ENCODE data around the gene CKAP4.
A peak's percentile ranks its signal among the peaks of the same experiment; 100 is the strongest.

Gene CKAP4

DNA sequence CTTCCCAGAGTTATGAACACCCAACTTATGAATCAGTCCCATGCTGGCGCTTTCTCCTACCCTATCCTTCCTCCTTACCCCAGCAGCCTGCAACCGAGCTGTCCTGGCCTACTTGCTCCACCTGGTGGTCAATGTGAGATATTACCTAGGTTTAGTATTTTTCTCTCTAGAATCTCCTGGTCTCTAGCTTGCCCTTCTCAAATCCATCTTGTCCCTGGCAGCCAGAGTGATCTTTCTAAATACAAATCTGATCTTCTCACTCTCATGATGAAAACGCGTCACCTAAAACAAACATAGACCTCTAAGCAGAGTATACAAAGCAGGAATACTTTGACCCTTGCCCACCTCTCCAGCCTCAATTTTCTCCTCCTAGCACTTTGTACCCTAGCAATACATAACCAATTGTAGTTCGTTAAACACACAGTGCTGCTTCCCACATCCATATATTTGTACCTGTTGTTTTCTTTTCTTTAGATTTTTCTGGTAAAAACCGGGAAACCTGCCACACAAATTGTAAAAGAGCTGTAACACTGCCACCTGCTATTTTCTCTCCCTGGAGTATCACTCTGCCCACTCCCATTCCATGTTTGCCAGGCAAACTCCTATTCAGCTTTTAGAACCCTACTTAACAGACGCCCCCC lies 34.8 kb upstream of the CKAP4 start:
- TF ChIP-seq, protein P1, sequence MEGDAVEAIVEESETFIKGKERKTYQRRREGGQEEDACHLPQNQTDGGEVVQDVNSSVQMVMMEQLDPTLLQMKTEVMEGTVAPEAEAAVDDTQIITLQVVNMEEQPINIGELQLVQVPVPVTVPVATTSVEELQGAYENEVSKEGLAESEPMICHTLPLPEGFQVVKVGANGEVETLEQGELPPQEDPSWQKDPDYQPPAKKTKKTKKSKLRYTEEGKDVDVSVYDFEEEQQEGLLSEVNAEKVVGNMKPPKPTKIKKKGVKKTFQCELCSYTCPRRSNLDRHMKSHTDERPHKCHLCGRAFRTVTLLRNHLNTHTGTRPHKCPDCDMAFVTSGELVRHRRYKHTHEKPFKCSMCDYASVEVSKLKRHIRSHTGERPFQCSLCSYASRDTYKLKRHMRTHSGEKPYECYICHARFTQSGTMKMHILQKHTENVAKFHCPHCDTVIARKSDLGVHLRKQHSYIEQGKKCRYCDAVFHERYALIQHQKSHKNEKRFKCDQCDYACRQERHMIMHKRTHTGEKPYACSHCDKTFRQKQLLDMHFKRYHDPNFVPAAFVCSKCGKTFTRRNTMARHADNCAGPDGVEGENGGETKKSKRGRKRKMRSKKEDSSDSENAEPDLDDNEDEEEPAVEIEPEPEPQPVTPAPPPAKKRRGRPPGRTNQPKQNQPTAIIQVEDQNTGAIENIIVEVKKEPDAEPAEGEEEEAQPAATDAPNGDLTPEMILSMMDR (conservative IDR thresholded peaks at IDR 0.05; ENCODE audit: low read length), result peak; percentile 78
- DNase-seq (ENCODE audit: low read depth), result peak; percentile 65
- H3K4me3 ChIP-seq (ENCODE audit: low read length), result no peak overlapping the region

DNA sequence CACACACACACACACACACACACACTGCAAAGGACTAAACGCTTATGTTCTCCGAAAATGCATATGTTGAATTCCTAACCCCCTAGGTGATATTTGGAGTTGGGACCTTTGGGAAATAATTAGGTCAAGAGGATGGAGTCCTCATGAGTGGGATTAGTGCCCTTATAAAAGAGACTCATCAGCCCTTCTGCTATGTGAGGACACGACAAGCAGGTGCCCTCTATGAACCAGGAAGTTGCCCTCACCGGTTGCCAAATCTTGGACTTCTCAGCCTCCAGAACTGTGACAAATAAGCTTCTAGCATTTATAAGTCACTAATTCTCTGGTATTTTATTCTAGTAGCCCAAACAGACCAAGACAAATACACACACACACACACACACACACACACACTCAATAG lies 34.0 kb upstream of the CKAP4 start:
- no peak for DNase-seq (ENCODE audit: low read depth)
- no peak overlapping the region for H3K4me3 ChIP-seq (ENCODE audit: low read length)
- TF ChIP-seq, protein P1 (conservative IDR thresholded peaks at IDR 0.05; ENCODE audit: low read length), result no peak

DNA sequence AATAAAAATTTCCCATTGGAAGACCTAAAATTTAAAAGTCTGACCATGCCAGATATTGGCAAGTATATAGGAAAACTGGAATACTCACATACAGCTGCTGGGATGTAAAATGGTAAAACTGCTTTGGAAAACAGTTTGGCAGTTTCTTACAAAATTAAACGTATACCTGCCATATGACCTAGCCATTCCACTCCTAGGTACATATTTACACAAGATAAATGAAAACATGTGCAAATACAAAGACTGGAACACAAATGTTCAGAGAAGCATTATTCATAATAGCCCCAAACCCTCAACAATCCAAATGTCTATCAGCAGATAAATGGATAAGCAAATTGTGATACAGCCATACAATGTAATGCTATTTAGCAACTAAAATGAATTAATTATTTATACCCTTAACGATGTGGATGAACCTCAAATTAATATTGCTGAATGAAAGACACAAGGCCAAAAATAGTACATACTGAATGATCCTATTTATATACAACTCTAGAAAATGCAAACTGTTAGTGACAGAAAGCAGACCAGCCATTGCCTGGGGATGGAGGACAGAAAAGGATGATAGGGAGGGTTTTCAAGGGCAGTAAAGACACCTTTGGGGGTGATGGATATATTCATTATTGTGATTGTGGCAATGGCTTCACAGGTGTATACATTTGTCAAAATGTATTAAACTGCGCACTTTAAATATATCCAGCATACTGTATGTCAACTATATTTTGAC lies 33.4 kb upstream of the CKAP4 start:
- TF ChIP-seq, protein P1 (conservative IDR thresholded peaks at IDR 0.05; ENCODE audit: low read length), result no peak
- no peak overlapping the region for H3K4me3 ChIP-seq (ENCODE audit: low read length)
- DNase-seq (ENCODE audit: low read depth), result no peak

DNA sequence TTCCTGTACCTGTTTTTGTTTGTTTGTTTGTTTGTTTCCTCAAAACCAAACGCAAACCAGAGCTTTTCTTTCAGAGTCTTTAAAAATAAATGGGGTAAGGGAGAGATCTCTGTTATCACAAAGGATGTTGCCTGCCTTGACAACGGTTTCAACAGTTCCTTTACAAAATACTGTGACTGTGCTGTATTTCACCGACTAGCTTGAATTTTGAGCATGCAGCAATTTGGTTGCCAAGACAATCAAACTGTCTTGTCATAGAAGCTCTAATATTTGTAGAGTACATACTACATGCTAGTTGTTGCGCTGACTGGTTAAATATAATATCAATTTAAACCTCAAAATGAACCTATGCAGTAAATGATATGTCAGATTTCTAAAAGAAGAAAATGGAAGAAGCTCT lies 32.3 kb upstream of the CKAP4 start:
- no peak overlapping the region for H3K4me3 ChIP-seq (ENCODE audit: low read length)
- no peak for DNase-seq (ENCODE audit: low read depth)
- TF ChIP-seq, protein P1 (conservative IDR thresholded peaks at IDR 0.05; ENCODE audit: low read length), result no peak

DNA sequence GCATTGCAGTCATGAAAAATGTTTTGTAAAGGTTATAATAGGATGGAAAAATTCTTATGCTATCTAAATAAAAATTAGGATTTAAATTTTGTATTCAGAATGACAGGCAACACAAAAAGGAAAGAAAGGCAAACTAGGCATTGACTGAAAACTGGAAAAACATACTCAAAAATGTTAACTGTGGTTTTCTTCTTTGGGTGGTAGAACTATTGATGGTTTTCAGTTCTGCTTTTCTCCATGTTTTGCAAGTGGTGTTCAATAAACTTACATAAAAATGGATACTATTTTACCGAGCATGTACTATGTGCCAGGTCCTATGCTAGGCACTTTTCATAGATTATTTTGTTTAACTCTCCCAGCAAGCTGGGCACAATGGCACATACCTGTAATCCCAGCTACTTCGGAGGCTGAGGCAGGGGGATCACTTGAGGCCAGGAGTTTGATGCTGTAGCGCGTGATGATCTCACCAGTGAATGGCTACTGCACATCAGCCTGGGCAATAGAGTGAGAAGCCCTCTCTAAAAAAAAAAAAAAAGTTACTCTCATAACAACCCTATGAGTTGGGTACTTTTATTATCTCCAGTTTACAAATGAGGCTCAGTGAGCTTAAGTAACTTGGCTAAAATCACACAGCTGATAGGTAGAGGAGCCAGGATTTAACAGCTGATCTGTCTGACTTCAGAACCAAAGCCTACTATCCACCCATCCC lies 28.4 kb upstream of the CKAP4 start:
- DNase-seq (ENCODE audit: low read depth), result no peak
- no peak overlapping the region for H3K4me3 ChIP-seq (ENCODE audit: low read length)
- TF ChIP-seq, protein P1 (conservative IDR thresholded peaks at IDR 0.05; ENCODE audit: low read length), result no peak

DNA sequence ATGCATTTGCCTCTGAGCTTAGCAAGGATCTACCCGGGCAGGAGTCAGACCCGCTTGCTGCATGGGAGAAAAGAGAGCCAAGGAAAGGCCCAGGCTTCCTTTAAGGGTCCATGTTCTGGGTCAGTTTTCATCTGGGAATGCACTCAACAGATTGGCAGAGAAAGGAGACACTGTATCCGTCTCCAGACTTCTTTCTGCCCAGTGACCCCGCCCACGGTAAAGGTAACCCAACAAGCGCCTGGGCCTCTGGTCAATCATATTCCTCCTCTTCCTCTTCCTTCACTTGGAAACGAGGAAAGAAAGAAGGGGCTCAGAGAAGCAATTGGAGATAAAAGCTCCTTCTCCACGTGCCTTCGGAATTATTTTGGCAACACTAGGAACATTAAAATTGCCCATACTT lies 27.6 kb upstream of the CKAP4 start:
- TF ChIP-seq, protein P1 (conservative IDR thresholded peaks at IDR 0.05; ENCODE audit: low read length), result no peak
- H3K4me3 ChIP-seq (ENCODE audit: low read length), result no peak overlapping the region
- DNase-seq (ENCODE audit: low read depth), result no peak

Data from AG10803 (cell line).